GM18867 (cell line): ENCODE measurements around the gene SLC19A1.
"Not testable (repeated sequence)": the region's sequence is repeated elsewhere in the genome, so short reads cannot be mapped to it uniquely, and the experiment has no call there.

Experiments
- ATAC-seq: cut with Tn5 transposase; IDR thresholded peaks from one replicate; pipeline ENCODE4 v1.9.1; 2021; ENCODE audit warnings: mild to moderate bottlenecking, moderate library complexity; ENCODE audit not compliant: unreplicated experiment

Gene SLC19A1

GRCh38 chr21:45576838-45577737 is 34.8 kb upstream of the SLC19A1 start:
- no peak for ATAC-seq

- ATAC-seq = no peak
These were observed 34.0 kb upstream of the SLC19A1 start for GRCh38 chr21:45575993-45576837.

DNA sequence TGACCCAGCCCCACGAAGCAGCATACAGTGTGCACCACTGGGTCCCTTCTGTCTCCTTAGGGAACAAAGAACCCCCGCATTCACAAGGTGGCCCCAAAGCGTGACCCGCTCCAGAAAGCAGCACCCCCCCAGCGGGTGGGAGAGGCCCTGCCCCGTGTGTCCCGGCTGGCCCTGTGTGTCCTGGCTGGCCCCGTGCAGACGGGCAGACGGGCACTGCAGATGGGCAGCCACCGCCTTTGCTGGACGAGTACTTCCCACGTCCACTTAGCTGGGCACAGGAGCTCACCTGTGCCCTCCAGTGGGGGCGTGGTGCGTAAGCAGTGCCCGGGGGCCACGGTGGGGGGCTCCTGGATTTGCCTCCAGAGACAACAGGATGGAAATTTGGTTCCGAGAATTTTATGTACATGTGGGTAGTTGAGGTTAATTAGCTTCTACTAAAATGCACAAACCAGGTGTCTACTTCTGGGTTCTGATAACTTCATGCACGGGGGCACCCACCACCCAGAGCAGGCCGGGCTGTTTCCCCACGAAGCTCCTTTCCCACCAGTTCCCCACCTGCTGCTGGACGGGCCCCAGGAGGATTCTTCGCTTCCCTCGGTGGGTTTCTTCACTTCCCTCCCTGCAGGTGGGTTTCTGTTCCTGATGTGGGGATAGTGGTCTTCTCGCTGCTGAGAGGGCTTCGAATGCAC is 33.2 kb upstream of the SLC19A1 start:
- no peak for ATAC-seq

GRCh38 chr21:45574691-45575090 is 32.5 kb upstream of the SLC19A1 start:
- ATAC-seq = no peak

- no peak for ATAC-seq
These were observed 31.9 kb upstream of the SLC19A1 start for GRCh38 chr21:45574081-45574501.

- no peak for ATAC-seq
These were observed 31.3 kb upstream of the SLC19A1 start for GRCh38 chr21:45573452-45574035.

GRCh38 chr21:45572783-45573451 is 30.7 kb upstream of the SLC19A1 start:
- no peak for ATAC-seq

GRCh38 chr21:45572231-45572630 is 30.0 kb upstream of the SLC19A1 start:
- no peak for ATAC-seq

- ATAC-seq = no peak
These were observed 29.4 kb upstream of the SLC19A1 start for GRCh38 chr21:45571641-45572040.

GRCh38 chr21:45570826-45571601 is 28.8 kb upstream of the SLC19A1 start:
- ATAC-seq = no peak

GRCh38 chr21:45570071-45570470 is 27.8 kb upstream of the SLC19A1 start:
- no peak for ATAC-seq

- no peak for ATAC-seq
These were observed 26.1 kb upstream of the SLC19A1 start for GRCh38 chr21:45568383-45568782.

DNA sequence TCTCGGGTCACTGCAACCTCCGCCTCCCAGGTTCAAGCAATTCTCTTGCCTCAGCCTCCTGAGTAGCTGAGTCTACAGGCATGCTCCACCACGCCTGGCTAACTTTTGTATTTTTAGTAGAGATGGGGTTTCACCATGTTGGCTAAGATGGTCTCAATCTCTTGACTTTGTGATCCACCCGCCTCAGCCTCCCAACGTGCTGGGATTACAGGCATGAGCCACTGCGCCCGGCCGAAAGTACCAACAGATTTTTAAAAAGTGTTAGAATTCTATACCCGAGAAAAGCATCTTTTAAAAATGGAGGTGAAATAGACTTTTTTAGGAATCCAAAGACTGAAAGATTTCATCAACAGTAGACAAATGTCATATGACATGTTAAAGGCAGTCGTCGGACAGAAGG is 21.9 kb upstream of the SLC19A1 start:
- not testable (repeated sequence) for ATAC-seq

GRCh38 chr21:45562965-45563364 is 20.7 kb upstream of the SLC19A1 start:
- ATAC-seq = no peak

DNA sequence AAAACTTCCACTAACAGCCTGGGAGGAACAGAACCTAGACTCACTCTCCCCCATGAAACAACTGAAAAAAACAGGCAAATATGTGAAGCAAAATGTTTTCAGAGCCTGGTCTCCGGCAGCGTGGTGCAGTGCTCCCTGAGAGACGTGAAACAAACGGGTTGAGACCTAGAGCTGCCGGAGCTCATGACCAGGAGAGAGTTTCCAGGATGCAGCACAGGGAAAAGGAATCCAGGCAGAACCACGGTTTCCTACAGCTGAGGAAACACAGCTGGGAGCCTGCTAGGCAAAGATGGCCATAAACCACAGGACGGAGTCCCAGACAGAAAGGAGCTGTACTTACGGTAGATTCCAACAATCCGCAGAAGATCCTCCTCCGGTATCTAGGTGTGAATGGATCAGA is 20.2 kb upstream of the SLC19A1 start:
- ATAC-seq = no peak

DNA sequence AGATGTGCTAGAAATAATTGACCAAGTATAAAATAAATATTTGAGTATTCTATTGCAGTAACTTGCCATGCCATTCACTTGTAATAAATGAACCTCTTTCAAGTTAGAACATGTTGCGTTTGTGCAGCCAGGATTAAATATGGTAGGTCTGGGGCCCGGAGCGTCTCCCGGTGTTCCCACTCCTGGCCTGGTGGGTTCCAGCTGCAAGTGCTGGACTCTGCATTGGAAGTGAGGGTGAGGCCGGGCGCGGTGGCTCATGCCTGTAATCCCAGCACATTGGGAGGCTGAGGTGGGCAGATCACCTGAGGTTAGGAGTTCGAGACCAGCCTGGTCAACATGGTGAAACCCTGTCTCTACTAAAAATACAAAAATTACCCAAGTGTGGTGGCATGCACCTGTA is 19.0 kb upstream of the SLC19A1 start:
- not testable (repeated sequence) for ATAC-seq

DNA sequence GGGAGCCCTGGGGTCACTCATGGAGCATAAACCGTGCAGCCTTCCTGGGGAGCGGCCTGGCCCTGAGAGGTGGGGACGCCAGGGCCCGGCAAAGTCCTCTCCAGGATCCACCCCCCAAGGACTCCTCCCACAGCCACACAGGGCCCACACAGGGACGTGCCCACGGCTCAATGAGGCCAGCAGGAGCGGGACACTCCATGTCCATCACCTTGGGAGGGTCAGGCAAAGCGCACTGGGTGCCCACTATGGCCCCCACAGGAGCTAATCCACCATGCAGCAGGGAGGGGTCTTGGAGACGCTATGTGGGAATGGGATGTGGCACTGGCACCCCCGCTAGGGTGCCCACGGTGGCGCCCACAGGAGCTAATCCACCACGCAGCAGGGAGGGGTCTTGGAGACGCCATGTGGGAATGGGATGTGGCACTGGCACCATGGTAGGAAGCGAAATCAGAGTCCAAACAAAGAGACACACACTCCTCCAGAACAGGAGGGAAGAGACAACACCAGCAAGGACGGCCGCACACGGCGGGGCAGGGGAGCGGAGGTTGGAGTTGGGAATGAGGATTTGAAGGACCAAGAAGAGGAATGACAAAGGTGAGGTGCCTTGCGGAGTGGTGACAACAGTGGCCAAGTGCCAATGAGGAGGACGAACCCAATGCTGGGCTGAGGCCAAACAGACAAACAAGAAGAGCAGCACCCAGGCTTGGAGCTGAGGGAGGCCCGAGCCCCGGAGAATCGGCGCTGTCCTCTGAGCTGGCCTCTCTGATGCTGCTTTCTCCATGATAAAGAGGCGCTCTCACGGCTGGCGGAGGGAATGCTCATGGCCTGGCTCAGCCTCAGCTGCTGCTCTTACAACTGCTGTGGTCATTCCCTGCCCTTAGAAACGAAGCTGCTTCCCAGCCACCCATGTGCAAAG is 18.1 kb upstream of the SLC19A1 start:
- ATAC-seq = no peak
